K562 (cell line): ENCODE measurements around the gene INTS12. TPM values are rescaled to one million over a fixed set of nuclear protein-coding genes. Genes with fewer than 3 reads are reported as not detected.
A peak's percentile ranks its signal among the peaks of the same experiment; 100 is the strongest.

Experiments used
- ILF3 ChIP-seq: fragments of 450-650 bp; IDR thresholded peaks from 2 replicates; pipeline ENCODE4 v1.6.1; 2018; ENCODE audit warnings: antibody characterized with exemption, mild to moderate bottlenecking, moderate library complexity, borderline replicate concordance
- KDM1A ChIP-seq, 2 experiments: fragments of 450-650 bp; IDR thresholded peaks; 2 replicates each; pipeline ENCODE4 v1.6.1; 2016; ENCODE audit warnings: mild to moderate bottlenecking in 2 of 2
- NFIX ChIP-seq: fragments of 250-450 bp; sonication (Bioruptor Pico); IDR thresholded peaks from 2 replicates; pipeline ENCODE4 v1.4.0; 2020; ENCODE audit warnings: low read depth, mild to moderate bottlenecking, moderate library complexity
- THRAP3 ChIP-seq: fragments of 450-650 bp; IDR thresholded peaks from 2 replicates; pipeline ENCODE4 v1.6.1; 2016; ENCODE audit warnings: mild to moderate bottlenecking, inconsistent platforms, borderline replicate concordance
- ZNF778 ChIP-seq: fragments of 450-650 bp; formaldehyde crosslinking; IDR thresholded peaks from 2 replicates; pipeline ENCODE4 v1.4.0; 2020; ENCODE audit warnings: mild to moderate bottlenecking, moderate library complexity
- polyA plus RNA-seq, 8 experiments: library from polyadenylated mRNA; depleted of rRNA in 4 of 8; stranded (reverse) in 5 of 8; unstranded in 3 of 8; fragments of >200 nt; fragmentation: Nextera tagmentation in 2 of 8; fragmentation: Illumina TruSeq in 1 of 8; extraction: Ambion mirVana in 2 of 8; extraction: Trizol in 1 of 8; gene quantifications; 2 replicates each; pipeline versions ENCODE4 v1.2.1 to v1.2.3, GENCODE V29; 2011 to 2014; ENCODE audit warnings: inconsistent platforms in 1 of 8, missing spikeins in 1 of 8
- total RNA-seq, 7 experiments: library from RNA; depleted of rRNA in 6 of 7; stranded (reverse); fragments of >200 nt in 6 of 7; fragmentation: Illumina TruSeq in 2 of 7; extraction: Trizol in 2 of 7; gene quantifications; 2 replicates each; pipeline versions ENCODE4 v1.2.1 to v1.2.3, GENCODE V29; 2011 to 2021; ENCODE audit warnings: low replicate concordance in 1 of 7
- TF ChIP-seq, protein P1 (sequence below), 2 experiments: fragments of 450-650 bp in 1 of 2; sonication (generic) in 1 of 2; formaldehyde crosslinking in 1 of 2; IDR thresholded peaks; 2 replicates each; pipeline versions ENCODE4 v1.7.1 to v1.9.0; 2016 to 2022; ENCODE audit warnings: inconsistent platforms in 1 of 2, mild to moderate bottlenecking in 1 of 2, missing genetic modification reagents in 1 of 2
- TF ChIP-seq, protein P2 (sequence below): fragments of 450-650 bp; formaldehyde crosslinking; IDR thresholded peaks from 2 replicates; pipeline ENCODE4 v1.4.0; 2020; ENCODE audit warnings: mild to moderate bottlenecking
- TF ChIP-seq, protein P3 (sequence below): sonication (generic); formaldehyde crosslinking; IDR thresholded peaks from 2 replicates; pipeline ENCODE4 v1.5.0; 2020; ENCODE audit warnings: missing genetic modification reagents

Gene INTS12
- total and polyA plus RNA-seq, 9 of the 15 experiments (the other 6 are each of a cell fraction or from before 2014, with no cell fraction given), result 24.5 to 82.9 (median 41.2) TPM

DNA sequence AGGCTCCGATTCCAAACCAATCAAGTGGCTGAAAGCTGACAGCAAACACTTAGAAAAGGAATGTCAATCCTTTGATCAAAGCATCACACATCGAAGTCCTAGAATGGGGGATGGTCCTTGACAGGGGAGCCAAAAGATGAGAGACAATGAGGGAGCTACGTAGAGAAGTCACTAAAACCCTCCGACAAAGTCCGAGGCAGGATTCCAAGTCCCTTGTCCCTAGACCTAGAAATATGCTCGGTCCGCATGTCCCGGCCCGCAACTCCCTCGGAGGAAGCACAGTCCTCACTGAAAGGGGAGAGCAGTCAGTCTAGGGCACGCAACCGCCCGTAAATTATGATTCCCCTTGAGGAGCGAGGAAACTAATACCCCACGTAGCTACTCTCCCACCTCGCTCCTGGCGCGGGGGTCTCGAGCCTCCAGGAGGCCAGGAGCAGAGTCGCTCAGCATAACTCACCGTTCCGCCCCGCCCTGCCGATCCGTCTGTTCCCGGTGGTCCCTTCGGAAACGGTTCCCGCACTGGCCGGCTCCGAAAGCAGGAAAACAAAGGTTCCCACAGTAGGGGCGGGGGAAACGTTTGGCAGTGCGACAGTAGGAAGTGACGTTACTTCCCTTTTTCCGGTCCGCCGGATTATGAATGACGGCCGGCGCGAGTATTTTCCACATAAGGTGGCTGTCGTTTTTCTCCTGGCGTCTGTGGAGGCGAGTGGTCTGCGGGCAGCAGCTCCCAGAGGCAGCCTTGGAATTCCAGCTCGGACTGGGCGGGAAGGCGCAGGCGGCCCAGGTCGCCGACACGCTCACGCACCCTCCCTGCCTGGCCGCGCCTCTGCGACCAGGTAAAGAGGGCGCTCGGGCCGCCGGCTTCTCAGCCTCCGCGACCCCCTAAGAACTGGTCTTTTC lies at the start of gene INTS12, which contains the start of gene GSTCD (continued):
- TF ChIP-seq, protein P1, sequence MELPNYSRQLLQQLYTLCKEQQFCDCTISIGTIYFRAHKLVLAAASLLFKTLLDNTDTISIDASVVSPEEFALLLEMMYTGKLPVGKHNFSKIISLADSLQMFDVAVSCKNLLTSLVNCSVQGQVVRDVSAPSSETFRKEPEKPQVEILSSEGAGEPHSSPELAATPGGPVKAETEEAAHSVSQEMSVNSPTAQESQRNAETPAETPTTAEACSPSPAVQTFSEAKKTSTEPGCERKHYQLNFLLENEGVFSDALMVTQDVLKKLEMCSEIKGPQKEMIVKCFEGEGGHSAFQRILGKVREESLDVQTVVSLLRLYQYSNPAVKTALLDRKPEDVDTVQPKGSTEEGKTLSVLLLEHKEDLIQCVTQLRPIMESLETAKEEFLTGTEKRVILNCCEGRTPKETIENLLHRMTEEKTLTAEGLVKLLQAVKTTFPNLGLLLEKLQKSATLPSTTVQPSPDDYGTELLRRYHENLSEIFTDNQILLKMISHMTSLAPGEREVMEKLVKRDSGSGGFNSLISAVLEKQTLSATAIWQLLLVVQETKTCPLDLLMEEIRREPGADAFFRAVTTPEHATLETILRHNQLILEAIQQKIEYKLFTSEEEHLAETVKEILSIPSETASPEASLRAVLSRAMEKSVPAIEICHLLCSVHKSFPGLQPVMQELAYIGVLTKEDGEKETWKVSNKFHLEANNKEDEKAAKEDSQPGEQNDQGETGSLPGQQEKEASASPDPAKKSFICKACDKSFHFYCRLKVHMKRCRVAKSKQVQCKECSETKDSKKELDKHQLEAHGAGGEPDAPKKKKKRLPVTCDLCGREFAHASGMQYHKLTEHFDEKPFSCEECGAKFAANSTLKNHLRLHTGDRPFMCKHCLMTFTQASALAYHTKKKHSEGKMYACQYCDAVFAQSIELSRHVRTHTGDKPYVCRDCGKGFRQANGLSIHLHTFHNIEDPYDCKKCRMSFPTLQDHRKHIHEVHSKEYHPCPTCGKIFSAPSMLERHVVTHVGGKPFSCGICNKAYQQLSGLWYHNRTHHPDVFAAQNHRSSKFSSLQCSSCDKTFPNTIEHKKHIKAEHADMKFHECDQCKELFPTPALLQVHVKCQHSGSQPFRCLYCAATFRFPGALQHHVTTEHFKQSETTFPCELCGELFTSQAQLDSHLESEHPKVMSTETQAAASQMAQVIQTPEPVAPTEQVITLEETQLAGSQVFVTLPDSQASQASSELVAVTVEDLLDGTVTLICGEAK (IDR thresholded peaks at IDR 0.05), result peak; percentile 99
- TF ChIP-seq, protein P1 (CRISPR knock-in tag; IDR thresholded peaks at IDR 0.05), result no peak
- TF ChIP-seq NFIX (CRISPR knock-in tag), result no peak
- peak; percentile 88 for TF ChIP-seq THRAP3
- TF ChIP-seq, protein P2, sequence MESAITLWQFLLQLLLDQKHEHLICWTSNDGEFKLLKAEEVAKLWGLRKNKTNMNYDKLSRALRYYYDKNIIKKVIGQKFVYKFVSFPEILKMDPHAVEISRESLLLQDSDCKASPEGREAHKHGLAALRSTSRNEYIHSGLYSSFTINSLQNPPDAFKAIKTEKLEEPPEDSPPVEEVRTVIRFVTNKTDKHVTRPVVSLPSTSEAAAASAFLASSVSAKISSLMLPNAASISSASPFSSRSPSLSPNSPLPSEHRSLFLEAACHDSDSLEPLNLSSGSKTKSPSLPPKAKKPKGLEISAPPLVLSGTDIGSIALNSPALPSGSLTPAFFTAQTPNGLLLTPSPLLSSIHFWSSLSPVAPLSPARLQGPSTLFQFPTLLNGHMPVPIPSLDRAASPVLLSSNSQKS (CRISPR knock-in tag), result no peak
- TF ChIP-seq KDM1A (IDR thresholded peaks at IDR 0.05), result no peak
- TF ChIP-seq, protein P3, sequence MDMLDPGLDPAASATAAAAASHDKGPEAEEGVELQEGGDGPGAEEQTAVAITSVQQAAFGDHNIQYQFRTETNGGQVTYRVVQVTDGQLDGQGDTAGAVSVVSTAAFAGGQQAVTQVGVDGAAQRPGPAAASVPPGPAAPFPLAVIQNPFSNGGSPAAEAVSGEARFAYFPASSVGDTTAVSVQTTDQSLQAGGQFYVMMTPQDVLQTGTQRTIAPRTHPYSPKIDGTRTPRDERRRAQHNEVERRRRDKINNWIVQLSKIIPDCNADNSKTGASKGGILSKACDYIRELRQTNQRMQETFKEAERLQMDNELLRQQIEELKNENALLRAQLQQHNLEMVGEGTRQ, result no peak
- no peak for TF ChIP-seq ILF3
- no peak for TF ChIP-seq ZNF778 (CRISPR knock-in tag)
